Activated naive CD4-positive, alpha-beta T cell treated with anti-CD3 and anti-CD28 coated beads for 36 hours (primary cell): ENCODE results near the gene APCS. TPM values are rescaled to one million over a fixed set of nuclear protein-coding genes. Genes with fewer than 3 reads are reported as not detected.

ENCODE experiments used
- CTCF ChIA-PET: fragments of 350-600 bp; sonication (Branson Sonifier 250); formaldehyde crosslinking; loops from one replicate; lab custom pipeline; 2021; ENCODE audit warnings: antibody characterized with exemption; lab: Charles Lee
- DNase-seq: peaks from one replicate; pipeline ENCODE4 v3.0.0-alpha.2; 2020
- H3K27ac Mint-ChIP-seq: one replicate; pipeline ENCODE4 v1.8.0; 2021; ENCODE audit warnings: mild to moderate bottlenecking, mixed read lengths
- H3K27me3 Mint-ChIP-seq: one replicate; pipeline ENCODE4 v1.8.0; 2021; ENCODE audit warnings: low read depth, mixed read lengths
- H3K36me3 Mint-ChIP-seq: one replicate; pipeline ENCODE4 v1.8.0; 2021; ENCODE audit warnings: low read depth, mixed read lengths
- H3K4me1 Mint-ChIP-seq: one replicate; pipeline ENCODE4 v1.8.0; 2021; ENCODE audit warnings: low read depth, mixed read lengths
- H3K4me3 Mint-ChIP-seq: one replicate; pipeline ENCODE4 v1.8.0; 2021; ENCODE audit warnings: mild to moderate bottlenecking, moderate library complexity, mixed read lengths
- H3K9me3 Mint-ChIP-seq: one replicate; pipeline ENCODE4 v1.8.0; 2021; ENCODE audit warnings: mixed read lengths
- intact Hi-C: fragments of 100-400 bp; cut with micrococcal nuclease; formaldehyde crosslinking; loops from one replicate; pipeline ENCODE4 v1.15.1; 2023
- total RNA-seq, 2 experiments: library from RNA; stranded (reverse); gene quantifications; one replicate each; pipeline ENCODE4 v1.2.3, GENCODE V29; 2021

APCS gene
- total RNA-seq, 2 experiments from 2014 or later: not detected

GRCh38 chr1:159594625-159595405, 7.2 kb downstream of the APCS start:
- intact Hi-C loops: no loop called here
- peaks cover 16% of the 10 kb centered on the region for H3K27me3 Mint-ChIP-seq

GRCh38 chr1:159598196-159598595, 10.6 kb downstream of the APCS start:
- Mint-ChIP-seq H3K9me3 (no peaks in the 10 kb centered on the region), H3K27me3 (peaks cover 20% of the 10 kb centered on the region), H3K27ac (no peak overlapping the region), H3K4me3 (no peak overlapping the region), H3K4me1 (no peaks in the 10 kb centered on the region), H3K36me3 (no peaks in the 10 kb centered on the region)
- intact Hi-C loops: no loop called here
- no peak for DNase-seq
- CTCF ChIA-PET: no interaction called here

More at GRCh38 chr1:159594625-159595405, 7.2 kb downstream of the APCS start:
- DNase-seq: no peak
- Mint-ChIP-seq H3K4me3 (no peak overlapping the region), H3K27ac (no peak overlapping the region), H3K4me1 (no peaks in the 10 kb centered on the region), H3K36me3 (no peaks in the 10 kb centered on the region), H3K9me3 (no peaks in the 10 kb centered on the region)
- CTCF ChIA-PET: no interaction called here

- no peaks in the 10 kb centered on the region for H3K4me1 Mint-ChIP-seq
- no peak overlapping the region for H3K27ac Mint-ChIP-seq
- peaks cover 14% of the 10 kb centered on the region for H3K27me3 Mint-ChIP-seq
- peaks cover 2% of the 10 kb centered on the region for H3K9me3 Mint-ChIP-seq
- no peak for DNase-seq
- CTCF ChIA-PET: interaction anchor here (0.7 kb wide), 1 partner anchor 134 kb away, joined by 3 read pairs; no protein-coding TSS in a partner anchor
- H3K36me3 Mint-ChIP-seq: no peaks in the 10 kb centered on the region
- no peak overlapping the region for H3K4me3 Mint-ChIP-seq
- intact Hi-C loops: no loop called here
These were observed 13.3 kb downstream of the APCS start for GRCh38 chr1:159600894-159601293.

- Mint-ChIP-seq H3K9me3 (peaks cover 2% of the 10 kb centered on the region), H3K36me3 (no peaks in the 10 kb centered on the region), H3K27ac (no peak overlapping the region), H3K4me1 (no peaks in the 10 kb centered on the region), H3K27me3 (peaks cover 15% of the 10 kb centered on the region), H3K4me3 (no peak overlapping the region)
- CTCF ChIA-PET: no interaction called here
- DNase-seq: no peak
- intact Hi-C loops: no loop called here
These were observed 14.9 kb downstream of the APCS start for GRCh38 chr1:159602501-159602999.

- Mint-ChIP-seq H3K36me3 (no peaks in the 10 kb centered on the region), H3K4me1 (no peaks in the 10 kb centered on the region), H3K4me3 (no peak overlapping the region), H3K9me3 (no peaks in the 10 kb centered on the region), H3K27ac (no peak overlapping the region), H3K27me3 (peaks cover 17% of the 10 kb centered on the region)
- intact Hi-C loops: no loop called here
- CTCF ChIA-PET: no interaction called here
- DNase-seq: no peak
These were observed 24.7 kb downstream of the APCS start for GRCh38 chr1:159612211-159612885.

GRCh38 chr1:159632922-159633321, 45.3 kb downstream of the APCS start:
- Mint-ChIP-seq H3K9me3 (no peaks in the 10 kb centered on the region), H3K27ac (no peak overlapping the region), H3K4me3 (no peak overlapping the region), H3K27me3 (peaks cover 16% of the 10 kb centered on the region), H3K36me3 (no peaks in the 10 kb centered on the region), H3K4me1 (no peaks in the 10 kb centered on the region)
- CTCF ChIA-PET: no interaction called here
- no peak for DNase-seq
- intact Hi-C loops: no loop called here

Other genes starting within 250 kb of the APCS start
- gene OR10J4, start 155.6 kb upstream of the APCS start, total RNA-seq: not detected
- not detected for gene OR10J1, start 148.1 kb upstream of the APCS start, total RNA-seq
- gene OR10J5, start 51.8 kb upstream of the APCS start, total RNA-seq: not detected
- not detected for gene CRP, start 126.8 kb downstream of the APCS start, total RNA-seq
- gene DUSP23, start 193.1 kb downstream of the APCS start, total RNA-seq: 10 to 100 TPM; 13.0 to 14.1 TPM
- gene FCRL6, start 214.5 kb downstream of the APCS start, total RNA-seq: not detected
- gene SLAMF8, start 239.0 kb downstream of the APCS start, total RNA-seq: under 1 TPM in 1 of 2 experiments, not detected in 1; 0.19 TPM